Pancreas (tissue), 10 donors: ENCODE measurements around the gene TOP2A. TPM values are rescaled to one million over a fixed set of nuclear protein-coding genes. Genes with fewer than 3 reads are reported as not detected.
"Not testable (repeated sequence)": the region's sequence is repeated elsewhere in the genome, so short reads cannot be mapped to it uniquely, and the experiment has no call there.

ENCODE experiments used
- ATAC-seq, 4 donors: fragments of 200-7000 bp; cut with Tn5 transposase; one replicate each; pipeline versions ENCODE4 v1.8.0 to v1.9.1; 2020; ENCODE audit warnings: mild to moderate bottlenecking in 4 of 4, moderate library complexity in 4 of 4
- DNase-seq, 6 donors: peaks; one replicate each; pipeline ENCODE4 v3.0.0-alpha.2; 2020
- FAIRE-seq: peaks from 2 replicates; lab custom pipeline; 2012; peaks lifted over from hg19 to GRCh38; lab: Jason Lieb, UNC
- H3K27ac ChIP-seq, 4 donors: fragments of 200-600 bp; sonication (generic); 1 replicate in 3 of 4; 2 replicates in 1 of 4; pipeline versions ENCODE4 v1.5.0 to v1.8.0; 2020
- H3K27me3 ChIP-seq, 4 donors: fragments of 200-600 bp; one replicate each; pipeline ENCODE4 v1.8.0; 2021
- H3K36me3 ChIP-seq, 3 donors: fragments of 200-600 bp; sonication (generic) in 1 of 3; one replicate each; pipeline versions ENCODE4 v1.5.0 to v1.8.0; 2020 to 2021
- H3K4me1 ChIP-seq, 3 donors: fragments of 200-600 bp; one replicate each; pipeline ENCODE4 v1.8.0; 2021
- H3K4me3 ChIP-seq, 4 donors: fragments of 200-600 bp; sonication (generic) in 2 of 4; one replicate each; pipeline versions ENCODE4 v1.5.0 to v1.8.0; 2020 to 2021
- H3K9me3 ChIP-seq, 4 donors: fragments of 200-600 bp; one replicate each; pipeline ENCODE4 v1.8.0; 2021
- WGBS, 2 donors: extraction: QIAGEN DNeasy Blood & Tissue Kit; methylation state at CpG; one replicate each; pipeline ENCODE4 v1.1.7; 2013; 5-methylcytosine and 5-hydroxymethylcytosine counted together
- intact Hi-C, 3 donors: fragments of 100-400 bp; cut with DNase I; formaldehyde crosslinking; loops; one replicate each; pipeline versions ENCODE4 v1.11.1 to v1.14.2; 2022
- polyA plus RNA-seq, 2 donors: library from polyadenylated mRNA; stranded (reverse); fragments of 200-250 nt; gene quantifications; one replicate each; pipeline ENCODE4 v1.2.3, GENCODE V29; 2013
- total RNA-seq, 6 donors: library from RNA; stranded (reverse); fragmentation: NEBNext Ultra II Directional in 4 of 6; extraction: Animal tissue kit (Norgen Biotek cat#: 25700) in 4 of 6; gene quantifications; one replicate each; pipeline versions ENCODE4 v1.2.1 to v1.2.4, GENCODE V29; 2021 to 2023
- TF ChIP-seq, protein P1 (sequence below), 4 donors: fragments of 200-600 bp; sonication (generic) in 3 of 4; IDR thresholded peaks; one replicate each; pipeline versions ENCODE4 v1.5.0 to v1.8.0; 2021; ENCODE audit warnings: antibody characterized with exemption in 4 of 4
- donor health status: healthy with polysubstance abuse.
- donor health status: DM: no; HTN: no; CAD: no; lungs with moderate emphysema.
- donor health status: DM: no; HTN: no; CAD: no.
- donor health status: control.
- donor health status: control.
- donor health status: Bipolar disorder and iron deficiency.
- donor health status: DM: yes; HTN: yes; CAD: no.
- donor health status: DM: no; HTN: no; CAD: no.
- donor health status: DM: no; HTN: no; CAD: no.
- donor health status: DM: yes; HTN: yes; CAD: no.

Gene TOP2A
- total and polyA plus RNA-seq, 8 donors, result 0.19 to 4.4 (median 0.65) TPM

DNA sequence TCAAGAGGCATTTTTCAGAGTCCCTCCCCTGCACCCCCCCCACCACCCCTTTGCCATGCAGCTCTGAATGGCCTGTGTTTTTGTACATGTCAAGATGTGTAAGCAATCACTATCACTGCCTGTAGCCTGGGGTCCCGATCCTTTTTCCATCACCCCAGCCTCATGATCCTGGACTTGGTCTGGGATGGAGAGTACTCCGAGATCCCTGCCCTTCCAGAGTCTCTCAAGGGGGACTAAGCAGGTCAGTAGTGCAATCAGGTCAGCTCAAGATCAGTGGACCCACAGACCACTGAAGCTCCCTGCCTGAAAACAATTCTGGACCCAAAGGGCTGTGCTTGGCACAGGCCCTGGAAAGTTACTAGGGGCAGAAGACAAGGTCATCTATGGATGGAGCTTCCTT is 45.7 kb downstream of the TOP2A start:
- no peak for DNase-seq
- intact Hi-C loops, result no loop called here
- no peaks in the 10 kb centered on the region for H3K36me3 ChIP-seq
- WGBS, 2 donors, result 90 to 97% methylated on average over 2 of the region's 2 CpGs
- no peaks in the 10 kb centered on the region for H3K9me3 ChIP-seq
- no peak overlapping the region for H3K27ac ChIP-seq
- no peaks in the 10 kb centered on the region for H3K4me1 ChIP-seq
- ATAC-seq, result no peak
- H3K27me3 ChIP-seq, result no peaks in the 10 kb centered on the region
- FAIRE-seq, result no peak
- no peak overlapping the region for H3K4me3 ChIP-seq
- TF ChIP-seq, protein P1, sequence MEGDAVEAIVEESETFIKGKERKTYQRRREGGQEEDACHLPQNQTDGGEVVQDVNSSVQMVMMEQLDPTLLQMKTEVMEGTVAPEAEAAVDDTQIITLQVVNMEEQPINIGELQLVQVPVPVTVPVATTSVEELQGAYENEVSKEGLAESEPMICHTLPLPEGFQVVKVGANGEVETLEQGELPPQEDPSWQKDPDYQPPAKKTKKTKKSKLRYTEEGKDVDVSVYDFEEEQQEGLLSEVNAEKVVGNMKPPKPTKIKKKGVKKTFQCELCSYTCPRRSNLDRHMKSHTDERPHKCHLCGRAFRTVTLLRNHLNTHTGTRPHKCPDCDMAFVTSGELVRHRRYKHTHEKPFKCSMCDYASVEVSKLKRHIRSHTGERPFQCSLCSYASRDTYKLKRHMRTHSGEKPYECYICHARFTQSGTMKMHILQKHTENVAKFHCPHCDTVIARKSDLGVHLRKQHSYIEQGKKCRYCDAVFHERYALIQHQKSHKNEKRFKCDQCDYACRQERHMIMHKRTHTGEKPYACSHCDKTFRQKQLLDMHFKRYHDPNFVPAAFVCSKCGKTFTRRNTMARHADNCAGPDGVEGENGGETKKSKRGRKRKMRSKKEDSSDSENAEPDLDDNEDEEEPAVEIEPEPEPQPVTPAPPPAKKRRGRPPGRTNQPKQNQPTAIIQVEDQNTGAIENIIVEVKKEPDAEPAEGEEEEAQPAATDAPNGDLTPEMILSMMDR (IDR thresholded peaks at IDR 0.05), result no peak

DNA sequence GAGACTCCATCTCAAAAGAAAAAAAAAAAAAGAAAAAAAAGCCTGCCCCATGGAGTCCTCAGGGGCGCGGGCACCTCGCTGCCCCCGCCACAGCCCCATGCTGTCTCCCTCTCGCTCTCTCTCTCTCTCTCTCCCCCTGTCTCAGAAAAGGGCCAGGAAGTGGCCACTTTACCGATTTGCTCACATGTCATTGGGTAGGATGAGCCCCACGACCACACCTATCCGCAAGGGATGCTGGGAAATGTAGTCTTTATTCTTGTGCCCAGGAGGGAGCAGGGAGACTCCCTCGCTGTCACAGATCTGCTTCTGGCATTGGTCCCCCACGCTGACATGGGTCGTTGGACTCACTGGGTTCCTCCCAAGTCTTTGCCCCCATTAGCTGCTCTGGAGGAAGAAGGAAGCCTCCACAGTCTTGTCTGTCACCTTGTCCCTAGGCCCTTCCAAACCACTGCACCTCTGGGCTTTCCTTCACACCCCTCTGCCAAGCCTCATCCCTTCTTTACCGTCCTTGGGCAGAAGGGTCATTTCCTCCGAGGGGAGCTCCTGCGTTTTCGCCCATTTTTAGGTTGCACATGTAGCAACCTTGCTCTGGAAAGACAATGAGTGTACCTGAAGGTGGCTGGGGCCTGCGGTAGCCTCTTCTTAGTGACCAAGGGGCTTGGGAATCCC is 46.3 kb downstream of the TOP2A start:
- no peaks in the 10 kb centered on the region for H3K27me3 ChIP-seq
- TF ChIP-seq, protein P1 (IDR thresholded peaks at IDR 0.05), result no peak
- H3K27ac ChIP-seq, result no peak overlapping the region
- no peaks in the 10 kb centered on the region for H3K9me3 ChIP-seq
- H3K4me1 ChIP-seq, result no peaks in the 10 kb centered on the region
- WGBS, 2 donors, result 82 to 83% methylated on average over 13 to 16 of the region's 16 CpGs
- intact Hi-C loops, result no loop called here
- DNase-seq (no peak), ATAC-seq (no peak), FAIRE-seq (no peak)
- H3K36me3 ChIP-seq, result no peaks in the 10 kb centered on the region
- no peak overlapping the region for H3K4me3 ChIP-seq

DNA sequence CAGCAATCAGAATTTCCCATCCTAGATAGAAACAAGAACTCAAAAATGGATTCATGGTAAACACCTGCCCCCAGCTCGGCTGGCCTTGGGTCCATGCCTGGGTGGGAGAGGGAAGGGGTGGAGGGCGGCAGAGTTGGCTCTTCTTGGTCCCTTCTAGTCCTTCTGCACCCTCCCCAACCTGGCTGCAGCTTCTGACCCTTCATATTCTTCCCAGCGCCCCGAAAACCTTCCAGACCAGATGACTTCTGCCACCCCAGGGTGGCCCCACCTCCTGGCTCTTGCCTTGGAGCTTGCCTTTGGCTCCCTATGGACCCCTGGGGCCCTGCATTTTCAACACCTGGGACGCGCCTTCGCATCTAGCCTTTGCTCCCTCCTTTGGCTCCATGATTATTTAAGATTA is 47.8 kb downstream of the TOP2A start:
- Histone ChIP-seq H3K4me3 (no peak overlapping the region), H3K27me3 (no peaks in the 10 kb centered on the region), H3K36me3 (no peaks in the 10 kb centered on the region), H3K4me1 (no peaks in the 10 kb centered on the region), H3K27ac (no peak overlapping the region), H3K9me3 (no peaks in the 10 kb centered on the region)
- TF ChIP-seq, protein P1 (IDR thresholded peaks at IDR 0.05), result no peak
- FAIRE-seq (no peak), ATAC-seq (no peak), DNase-seq (no peak)
- intact Hi-C loops, result loop anchor here in 2 of 3 donors (10.0 kb wide), 2 partner anchors 45 to 185 kb away; partner anchors contain the start of gene TOP2A (in 1 of the 2)
- WGBS, 2 donors, result 80 to 83% methylated on average over 7 of the region's 7 CpGs

- H3K9me3 ChIP-seq, H3K4me1 ChIP-seq, H3K36me3 ChIP-seq, DNase-seq, H3K27ac ChIP-seq, ATAC-seq, H3K4me3 ChIP-seq, H3K27me3 ChIP-seq, FAIRE-seq: not testable (repeated sequence)
- intact Hi-C loops, result loop anchor here in 2 of 3 donors (10.0 kb wide), 2 partner anchors 47 to 187 kb away; partner anchors contain the start of gene TOP2A (in 1 of the 2)
- 88 to 93% methylated on average over 9 of the region's 9 CpGs for WGBS, 2 donors
Observed at GRCh38 chr17:40367728-40368127, 50.0 kb downstream of the TOP2A start.

DNA sequence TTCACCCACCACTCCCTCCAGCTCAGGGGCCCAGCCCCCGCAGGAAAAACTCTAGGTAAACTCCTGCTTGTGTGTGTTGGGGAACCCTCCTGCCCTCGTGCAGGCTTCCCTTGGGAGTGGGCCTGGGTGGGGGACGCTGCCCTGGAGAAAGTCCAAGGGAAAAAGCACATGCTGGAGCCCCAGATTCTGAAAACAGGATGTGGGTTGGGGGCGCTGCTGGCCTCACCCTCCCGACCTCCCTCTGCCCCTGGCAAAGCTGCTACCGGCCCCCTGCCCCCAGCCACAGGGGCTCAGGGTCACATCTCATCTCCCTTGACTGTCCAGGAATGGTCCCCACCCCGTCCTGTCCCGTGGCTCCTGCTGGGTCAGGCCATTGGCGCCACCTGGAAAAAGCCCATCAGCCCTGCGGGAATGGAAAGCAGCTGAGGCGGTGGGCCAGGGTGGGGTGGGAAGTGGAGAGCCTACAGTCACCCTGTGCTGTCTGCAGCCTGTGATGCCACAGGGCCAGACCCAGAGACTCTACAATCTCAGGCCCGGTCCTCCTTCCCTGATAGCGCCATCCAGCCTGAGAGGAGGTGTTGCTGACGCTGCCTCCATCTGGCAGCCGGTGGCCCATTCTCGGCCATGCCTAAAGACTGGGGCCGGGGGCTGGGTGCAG is 50.7 kb downstream of the TOP2A start:
- intact Hi-C loops, result loop anchor here in 2 of 3 donors (10.0 kb wide), 2 partner anchors 48 to 188 kb away; partner anchors contain the start of gene TOP2A (in 1 of the 2)
- H3K27me3 ChIP-seq, result no peaks in the 10 kb centered on the region
- DNase-seq (no peak), ATAC-seq (no peak), FAIRE-seq (no peak)
- no peak overlapping the region for H3K27ac ChIP-seq
- H3K4me3 ChIP-seq, result no peak overlapping the region
- peaks cover 0 to 4% (median 0%) of the 10 kb centered on the region in 3 donors for H3K4me1 ChIP-seq
- no peaks in the 10 kb centered on the region for H3K9me3 ChIP-seq
- 74 to 79% methylated on average over 17 of the region's 17 CpGs for WGBS, 2 donors
- no peaks in the 10 kb centered on the region for H3K36me3 ChIP-seq
- TF ChIP-seq, protein P1 (IDR thresholded peaks at IDR 0.05), result no peak
